Right atrium auricular region (tissue), 2 donors: ENCODE measurements around the gene HBA1. TPM values are rescaled to one million over a fixed set of nuclear protein-coding genes. Genes with fewer than 3 reads are reported as not detected.

Source experiments
- DNase-seq: peaks from one replicate; pipeline ENCODE4 v3.0.0-alpha.2; 2019; ENCODE audit warnings: low spot score
- H3K27ac ChIP-seq, 2 donors: fragments of 200-600 bp; sonication (generic); 1 replicate in 1 of 2; 2 replicates in 1 of 2; pipeline ENCODE4 v1.5.1; 2016 to 2019
- H3K27me3 ChIP-seq, 2 donors: fragments of 200-600 bp; sonication (generic); one replicate each; pipeline versions ENCODE4 v1.5.1 to v1.6.0; 2017 to 2019
- H3K36me3 ChIP-seq: fragments of 200-600 bp; sonication (generic); one replicate; pipeline ENCODE4 v1.5.1; 2016
- H3K4me1 ChIP-seq, 2 donors: fragments of 200-600 bp; sonication (generic); one replicate each; pipeline versions ENCODE4 v1.5.1 to v1.6.0; 2017 to 2019
- H3K4me3 ChIP-seq, 2 donors: fragments of 200-600 bp; sonication (generic); 1 replicate in 1 of 2; 2 replicates in 1 of 2; pipeline ENCODE4 v1.5.1; 2017 to 2019; ENCODE audit warnings: mild to moderate bottlenecking in 1 of 2, moderate library complexity in 1 of 2
- H3K9me3 ChIP-seq, 2 donors: fragments of 200-600 bp; sonication (generic); one replicate each; pipeline ENCODE4 v1.5.1; 2019
- total RNA-seq, 2 donors: library from RNA; depleted of rRNA; stranded (reverse); fragments of >200 nt; gene quantifications; one replicate each; pipeline ENCODE4 v1.1.0, GENCODE V29; 2016
- TF ChIP-seq, protein P1 (sequence below), 2 donors: fragments of 200-600 bp; sonication (generic); IDR thresholded peaks; one replicate each; pipeline ENCODE4 v1.5.1; 2019; ENCODE audit warnings: antibody characterized with exemption in 2 of 2

Gene HBA1
- total RNA-seq, 2 donors from 2014 or later, result 1,094 to 1,137 TPM

DNA sequence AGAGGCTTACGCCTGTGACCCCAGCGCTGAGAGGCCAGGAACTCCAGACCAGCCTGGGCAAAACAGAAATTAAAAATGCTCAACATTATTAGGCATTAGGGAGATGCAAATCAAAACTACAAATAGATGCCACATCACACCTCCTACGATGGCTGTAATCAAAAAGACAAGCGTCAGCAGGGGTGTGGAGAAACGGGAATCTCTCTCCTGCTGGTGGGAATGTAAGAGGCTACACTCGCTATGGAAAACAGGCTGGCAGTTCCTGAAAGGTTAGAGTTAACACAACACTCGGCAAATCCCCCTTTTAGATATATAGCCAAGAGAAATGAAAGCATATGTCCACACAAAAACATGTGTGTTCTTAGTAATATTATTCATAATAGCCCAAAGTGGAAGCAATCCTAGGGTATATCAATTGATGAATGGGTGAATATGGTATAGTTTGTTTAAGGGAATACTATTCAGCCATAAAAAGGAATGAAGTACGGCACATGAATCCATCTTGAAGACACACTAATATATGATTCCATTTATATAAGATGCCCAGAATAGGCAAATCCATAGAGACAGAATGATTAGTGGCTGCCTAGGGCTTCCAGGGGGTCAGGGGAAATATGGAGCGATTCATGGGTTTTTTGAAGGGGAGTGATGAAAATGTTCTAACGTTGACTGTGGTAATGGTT, 36.2 kb upstream of the HBA1 start:
- no peak overlapping the region for H3K27ac ChIP-seq
- H3K4me1 ChIP-seq, result peaks cover 0 to 10% of the 10 kb centered on the region in 2 donors
- no peaks in the 10 kb centered on the region for H3K36me3 ChIP-seq
- H3K4me3 ChIP-seq, result no peak overlapping the region
- DNase-seq, result no peak
- H3K9me3 ChIP-seq, result no peaks in the 10 kb centered on the region
- H3K27me3 ChIP-seq, result no peaks in the 10 kb centered on the region
- TF ChIP-seq, protein P1, sequence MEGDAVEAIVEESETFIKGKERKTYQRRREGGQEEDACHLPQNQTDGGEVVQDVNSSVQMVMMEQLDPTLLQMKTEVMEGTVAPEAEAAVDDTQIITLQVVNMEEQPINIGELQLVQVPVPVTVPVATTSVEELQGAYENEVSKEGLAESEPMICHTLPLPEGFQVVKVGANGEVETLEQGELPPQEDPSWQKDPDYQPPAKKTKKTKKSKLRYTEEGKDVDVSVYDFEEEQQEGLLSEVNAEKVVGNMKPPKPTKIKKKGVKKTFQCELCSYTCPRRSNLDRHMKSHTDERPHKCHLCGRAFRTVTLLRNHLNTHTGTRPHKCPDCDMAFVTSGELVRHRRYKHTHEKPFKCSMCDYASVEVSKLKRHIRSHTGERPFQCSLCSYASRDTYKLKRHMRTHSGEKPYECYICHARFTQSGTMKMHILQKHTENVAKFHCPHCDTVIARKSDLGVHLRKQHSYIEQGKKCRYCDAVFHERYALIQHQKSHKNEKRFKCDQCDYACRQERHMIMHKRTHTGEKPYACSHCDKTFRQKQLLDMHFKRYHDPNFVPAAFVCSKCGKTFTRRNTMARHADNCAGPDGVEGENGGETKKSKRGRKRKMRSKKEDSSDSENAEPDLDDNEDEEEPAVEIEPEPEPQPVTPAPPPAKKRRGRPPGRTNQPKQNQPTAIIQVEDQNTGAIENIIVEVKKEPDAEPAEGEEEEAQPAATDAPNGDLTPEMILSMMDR (IDR thresholded peaks at IDR 0.05), result no peak

DNA sequence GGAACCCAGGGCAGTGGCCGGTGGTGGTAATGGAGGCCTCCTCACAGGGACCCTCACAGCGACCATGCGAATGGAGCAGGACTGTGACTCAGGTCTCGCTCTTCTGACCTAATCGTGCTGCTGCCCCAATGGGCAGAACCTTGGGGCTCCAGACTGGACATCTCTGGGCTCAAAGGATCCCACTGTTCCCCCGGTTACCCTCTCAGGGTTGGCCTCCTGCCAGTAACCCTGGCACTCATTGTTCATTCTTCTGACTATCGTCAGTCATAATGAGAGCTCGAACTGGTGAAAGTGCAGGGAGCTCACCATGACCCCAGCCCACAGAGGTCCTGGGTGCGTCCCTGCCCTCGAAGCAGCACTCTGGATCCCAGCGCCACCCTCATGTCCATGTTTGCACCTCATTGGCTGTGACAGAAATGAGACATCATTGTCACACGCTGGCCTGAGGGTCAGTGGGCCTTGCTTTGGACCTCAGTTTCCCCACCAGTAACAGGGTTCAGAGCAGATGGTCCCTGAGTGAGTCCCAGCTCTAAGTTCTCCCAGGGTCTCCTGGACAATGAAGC, 34.0 kb upstream of the HBA1 start:
- Histone ChIP-seq H3K27ac (no peak overlapping the region), H3K27me3 (no peaks in the 10 kb centered on the region), H3K4me3 (no peak overlapping the region), H3K36me3 (no peaks in the 10 kb centered on the region), H3K4me1 (peaks cover 0 to 5% of the 10 kb centered on the region in 2 donors), H3K9me3 (no peaks in the 10 kb centered on the region)
- TF ChIP-seq, protein P1 (IDR thresholded peaks at IDR 0.05), result no peak
- DNase-seq, result no peak

DNA sequence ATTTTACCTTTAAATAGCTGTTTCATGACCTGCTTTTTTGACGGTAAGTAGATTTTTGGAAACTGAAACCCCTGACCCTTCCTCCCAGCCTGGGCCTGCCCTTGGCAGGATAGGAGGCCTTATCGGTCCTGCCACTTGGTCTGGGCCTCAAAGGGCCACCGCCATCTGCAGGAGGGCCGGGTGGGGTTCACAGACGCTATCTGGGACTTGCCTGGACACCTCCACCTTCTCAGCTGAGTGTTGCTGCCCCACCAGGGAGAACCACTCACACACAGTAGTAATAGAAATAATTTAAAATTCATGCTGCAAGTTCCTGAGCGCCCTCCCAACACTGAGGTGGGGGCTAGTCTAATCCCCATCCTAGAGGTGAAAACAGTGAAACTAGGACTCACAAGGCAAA, 33.4 kb upstream of the HBA1 start:
- no peaks in the 10 kb centered on the region for H3K4me1 ChIP-seq
- H3K4me3 ChIP-seq, result no peak overlapping the region
- TF ChIP-seq, protein P1 (IDR thresholded peaks at IDR 0.05), result no peak

DNA sequence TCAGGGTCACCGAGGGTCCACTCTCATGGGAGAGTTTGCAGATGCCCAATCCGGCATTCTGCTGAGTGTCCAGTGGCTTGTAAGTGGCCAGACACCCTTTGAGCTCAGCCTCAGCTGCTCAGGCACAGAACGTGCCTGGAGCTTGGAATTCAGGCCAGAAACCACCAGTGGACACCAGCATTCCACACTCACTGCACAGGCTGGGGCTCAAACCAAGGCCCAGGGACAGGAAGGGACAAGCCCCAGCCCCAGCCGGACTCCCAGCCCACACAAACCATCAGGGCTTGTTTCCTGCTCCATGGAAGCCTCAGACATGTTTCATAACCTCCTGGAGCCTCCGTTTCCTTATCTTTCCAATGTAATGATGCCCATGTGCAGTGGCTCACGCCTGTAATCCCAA, 33.0 kb upstream of the HBA1 start:
- no peaks in the 10 kb centered on the region for H3K4me1 ChIP-seq
- no peak overlapping the region for H3K4me3 ChIP-seq
- no peak for DNase-seq
- no peak overlapping the region for H3K27ac ChIP-seq
- no peaks in the 10 kb centered on the region for H3K27me3 ChIP-seq
- no peaks in the 10 kb centered on the region for H3K9me3 ChIP-seq
- TF ChIP-seq, protein P1 (IDR thresholded peaks at IDR 0.05), result no peak
- H3K36me3 ChIP-seq, result no peaks in the 10 kb centered on the region

More for the DNA sequence above, 33.4 kb upstream of the HBA1 start:
- Histone ChIP-seq H3K9me3 (no peaks in the 10 kb centered on the region), H3K27ac (no peak overlapping the region), H3K27me3 (no peaks in the 10 kb centered on the region), H3K36me3 (no peaks in the 10 kb centered on the region)
- no peak for DNase-seq

DNA sequence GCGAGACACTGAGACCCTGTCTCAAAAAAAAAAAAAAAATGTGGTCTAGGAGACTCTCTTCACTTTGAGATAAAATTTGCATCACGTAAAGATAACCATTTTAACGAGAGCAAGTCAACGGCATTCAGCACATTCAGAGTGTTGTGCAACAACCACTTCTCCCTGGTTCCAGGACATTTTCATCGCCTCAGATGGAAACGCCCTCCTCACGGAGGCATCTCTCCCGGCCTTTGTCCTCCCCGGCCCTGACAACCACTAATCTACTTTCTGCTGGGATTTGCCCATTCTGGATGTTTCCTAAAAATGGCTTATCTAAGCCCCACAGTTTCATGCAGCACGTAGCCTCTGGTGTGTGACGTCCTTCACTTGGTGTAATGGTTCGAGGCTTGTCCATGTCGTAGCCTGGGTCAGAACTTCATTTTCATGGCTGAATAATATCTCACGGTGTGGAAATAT, 31.7 kb upstream of the HBA1 start:
- no peak overlapping the region for H3K4me3 ChIP-seq
- no peaks in the 10 kb centered on the region for H3K27me3 ChIP-seq
- no peaks in the 10 kb centered on the region for H3K4me1 ChIP-seq
- no peaks in the 10 kb centered on the region for H3K36me3 ChIP-seq
- no peak for DNase-seq
- TF ChIP-seq, protein P1 (IDR thresholded peaks at IDR 0.05), result no peak
- H3K9me3 ChIP-seq, result no peaks in the 10 kb centered on the region
- no peak overlapping the region for H3K27ac ChIP-seq
